CD4-positive, alpha-beta T cell treated with Interleukin-15 for 4 hours (primary cell): ENCODE measurements around the gene PEAK3.

ENCODE experiments used
- DNase-seq: peaks from one replicate; pipeline ENCODE4 v3.0.0-alpha.2; 2020; ENCODE audit warnings: low spot score

Gene PEAK3

DNA sequence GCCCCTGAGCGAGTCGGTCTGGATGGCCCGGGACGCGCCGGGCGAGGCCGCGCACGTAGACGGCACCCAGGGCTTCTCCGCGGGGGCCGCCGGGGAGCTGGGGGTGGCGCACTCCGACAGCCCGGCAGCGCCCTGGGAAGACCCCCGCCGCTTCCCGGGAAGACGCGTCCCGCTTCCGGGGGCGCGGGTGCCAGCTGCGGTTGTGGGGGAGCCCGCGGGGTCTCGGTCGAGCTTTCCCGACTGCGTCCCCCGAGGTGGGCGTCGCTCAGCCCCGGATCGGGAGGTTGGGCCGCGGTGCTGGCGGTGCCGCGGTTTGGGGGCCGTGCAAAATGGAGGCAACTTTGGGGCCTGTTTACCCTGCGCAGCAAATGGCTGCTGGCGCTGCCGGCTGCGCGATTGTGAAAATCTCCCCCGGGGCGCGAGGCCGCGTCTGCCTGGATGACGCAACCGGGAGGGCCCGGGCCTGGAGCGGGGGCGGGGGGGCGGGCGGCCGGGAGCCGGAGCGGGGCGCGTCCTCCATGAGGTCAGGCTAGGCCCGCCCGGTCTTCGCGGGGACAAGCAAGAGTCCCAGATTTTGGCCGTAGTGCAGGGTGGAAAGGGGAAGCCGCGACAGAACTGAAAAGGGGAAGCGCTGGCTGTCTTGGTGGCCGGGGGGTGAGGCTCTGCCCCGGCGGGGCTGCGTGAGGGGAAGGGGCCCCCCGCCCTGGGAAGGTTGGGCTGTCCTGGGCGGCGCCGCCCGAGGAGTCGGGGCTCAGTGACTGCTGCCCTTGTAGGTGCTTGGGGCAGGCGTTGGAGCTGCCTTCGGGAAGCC lies 11.3 kb downstream of the PEAK3 start:
- peak; percentile 71 for DNase-seq

- DNase-seq, result no peak
These were observed 11.9 kb downstream of the PEAK3 start for GRCh38 chr19:2270157-2270422.

DNA sequence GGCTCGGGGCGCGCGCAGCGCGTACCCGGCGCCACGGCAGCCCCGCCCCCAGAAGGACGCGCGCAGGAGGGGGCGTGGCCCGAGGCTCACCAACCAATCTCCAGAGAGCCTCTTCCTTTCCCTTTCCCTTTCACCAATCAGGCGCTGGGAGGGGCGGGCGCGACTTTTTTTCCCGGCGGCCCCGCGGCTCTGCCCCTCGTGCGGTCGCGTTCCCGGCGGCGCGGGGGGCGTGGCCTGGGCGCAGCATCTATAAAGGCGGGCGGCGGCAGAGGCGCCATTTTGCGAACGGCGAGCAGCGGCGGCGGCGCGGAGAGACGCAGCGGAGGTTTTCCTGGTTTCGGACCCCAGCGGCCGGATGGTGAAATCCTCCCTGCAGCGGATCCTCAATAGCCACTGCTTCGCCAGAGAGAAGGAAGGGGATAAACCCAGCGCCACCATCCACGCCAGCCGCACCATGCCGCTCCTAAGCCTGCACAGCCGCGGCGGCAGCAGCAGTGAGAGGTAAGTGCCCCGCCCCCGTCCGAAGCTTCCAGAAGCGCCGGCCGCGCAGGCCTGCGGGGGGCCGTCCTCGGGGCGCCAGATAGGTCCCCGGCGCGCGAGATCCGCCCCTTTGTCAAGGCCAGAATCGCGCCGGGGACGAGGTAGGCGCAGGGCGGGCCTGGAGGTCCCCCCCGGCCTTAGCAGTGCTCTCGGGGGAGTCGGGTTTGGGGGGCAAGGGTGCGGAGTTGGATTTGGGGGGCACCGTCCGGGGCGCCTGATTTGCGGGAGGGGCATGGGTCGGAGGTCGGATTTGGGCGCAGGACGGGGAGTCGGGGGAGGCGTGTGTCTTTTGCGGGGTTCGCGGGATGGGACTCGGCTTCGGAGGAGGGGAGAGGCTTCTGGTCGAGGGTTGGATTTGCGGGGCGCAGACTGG lies 12.5 kb downstream of the PEAK3 start:
- peak; percentile 99 for DNase-seq

DNA sequence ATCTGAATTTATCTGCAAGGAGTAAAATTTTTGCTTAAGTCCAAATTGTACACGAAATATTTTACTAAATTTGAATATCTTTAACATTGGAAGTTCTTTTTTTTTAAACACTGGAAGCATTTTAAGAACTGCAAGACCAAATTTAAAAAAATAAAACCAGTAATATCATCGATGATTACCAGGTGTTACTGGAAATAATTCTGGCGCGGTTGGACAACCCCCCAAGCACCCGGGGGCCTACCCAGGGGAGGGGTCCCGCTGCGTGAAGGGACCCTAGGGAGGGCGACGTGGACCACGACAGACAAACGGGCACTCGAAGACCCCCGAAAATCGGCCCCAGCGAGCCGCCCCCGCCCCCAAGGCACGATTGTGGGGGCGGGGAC lies 13.1 kb downstream of the PEAK3 start:
- DNase-seq, result no peak

- no peak for DNase-seq
These were observed 13.5 kb downstream of the PEAK3 start for GRCh38 chr19:2268480-2268830.

DNA sequence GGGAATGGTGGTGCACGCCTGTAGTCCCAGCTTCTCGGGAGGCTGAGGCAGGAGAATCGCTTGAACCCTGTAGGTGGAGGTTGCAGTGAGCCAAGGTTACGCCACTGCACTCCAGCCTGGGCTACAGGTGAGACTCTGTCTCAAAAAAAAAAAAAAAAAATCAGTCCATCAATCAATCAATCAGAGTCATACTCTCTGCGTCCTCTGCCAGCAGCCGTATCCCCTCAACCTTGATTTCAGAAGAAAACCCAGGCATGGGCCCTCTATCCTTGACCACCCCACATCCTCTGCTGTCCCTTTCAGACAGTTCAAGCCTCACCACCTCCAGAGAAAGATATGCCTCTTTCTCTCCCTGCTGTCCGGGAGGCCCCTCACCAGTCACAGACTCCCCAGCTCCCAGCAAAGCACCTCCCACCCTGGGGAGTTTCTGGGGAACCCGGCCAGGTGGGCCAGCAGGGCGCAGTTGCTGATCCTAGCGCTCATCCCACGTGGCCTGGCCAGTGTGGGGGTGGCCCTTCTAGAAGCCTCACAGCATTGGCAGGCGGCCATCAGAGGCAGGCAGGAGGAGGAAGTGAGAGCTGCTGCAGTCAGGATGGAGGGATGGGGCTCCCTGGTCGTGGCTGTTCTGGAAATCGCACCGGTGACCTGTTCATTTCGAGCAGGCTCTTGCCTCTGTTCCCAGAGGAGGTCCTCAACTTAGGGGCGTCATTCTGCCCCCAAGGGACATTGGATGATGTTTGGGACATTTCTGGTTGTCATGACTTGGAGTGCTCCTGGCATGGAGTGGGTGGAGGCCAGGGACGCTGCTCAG lies 15.6 kb downstream of the PEAK3 start:
- DNase-seq, result no peak

GRCh38 chr19:2261438-2262172 lies 20.4 kb downstream of the PEAK3 start:
- DNase-seq, result peak; percentile 54

- DNase-seq, result no peak
These were observed 21.6 kb downstream of the PEAK3 start for GRCh38 chr19:2260341-2260805.

DNA sequence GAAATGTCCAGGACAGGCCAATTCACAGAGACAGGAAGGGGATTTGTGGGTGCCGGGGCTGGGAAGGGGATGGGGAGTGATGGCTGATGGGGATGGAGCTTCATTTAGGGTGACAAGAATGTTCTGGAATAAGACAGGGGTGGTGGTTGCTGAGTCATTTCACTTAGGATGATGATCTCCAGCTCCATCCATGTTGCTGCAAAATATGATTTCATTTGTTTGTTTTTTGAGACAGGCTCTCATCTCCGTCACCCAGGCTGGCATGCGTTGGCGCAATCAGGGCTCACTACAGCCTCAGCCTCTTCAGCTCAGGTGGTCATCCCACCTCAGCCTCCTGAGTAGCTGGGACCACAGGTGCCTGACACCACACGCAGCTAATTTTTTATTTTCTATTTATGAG lies 22.6 kb downstream of the PEAK3 start:
- no peak for DNase-seq

DNA sequence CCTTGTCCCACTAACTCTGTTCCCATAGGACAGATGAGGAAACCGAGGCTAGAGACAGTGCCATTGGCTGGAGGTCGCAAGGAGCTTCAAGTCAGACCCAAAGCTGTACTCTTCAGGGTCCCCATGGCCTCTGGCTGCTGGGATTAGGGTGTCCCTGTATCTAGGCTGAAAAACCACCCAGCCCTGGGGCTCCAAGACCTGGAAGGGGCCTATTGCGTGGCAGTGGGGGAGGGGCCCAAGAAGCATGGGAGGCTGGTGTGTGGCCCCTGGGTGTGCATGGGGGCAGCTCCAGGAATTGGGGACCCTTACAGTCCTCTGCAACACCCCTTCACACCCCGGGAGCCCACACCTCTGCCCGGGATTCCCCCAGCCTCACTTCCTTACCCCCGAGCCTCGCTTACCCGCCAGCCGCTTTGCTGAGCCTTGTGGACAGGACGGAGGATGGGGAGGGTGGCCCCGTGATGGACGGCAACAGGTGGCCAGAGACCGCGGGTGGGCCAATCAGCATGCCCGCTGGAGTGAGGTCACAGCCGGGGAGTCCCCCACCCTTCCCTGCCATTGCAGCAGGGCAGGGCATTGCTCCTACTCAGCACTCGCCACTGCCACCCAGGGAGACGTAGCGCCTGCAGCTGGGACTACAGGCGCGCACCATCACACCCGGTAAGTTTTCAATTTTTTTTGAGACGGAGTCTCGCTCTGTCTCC lies 25.8 kb downstream of the PEAK3 start, which contains the start of gene JSRP1:
Gene JSRP1, minus strand, starts transcription at position 436 of the 704 bp plus-strand sequence. CDS start 1,103 bp downstream, outside the sequence.
- DNase-seq, result no peak

GRCh38 chr19:2255112-2255845 lies 26.7 kb downstream of the PEAK3 start:
- no peak for DNase-seq

DNA sequence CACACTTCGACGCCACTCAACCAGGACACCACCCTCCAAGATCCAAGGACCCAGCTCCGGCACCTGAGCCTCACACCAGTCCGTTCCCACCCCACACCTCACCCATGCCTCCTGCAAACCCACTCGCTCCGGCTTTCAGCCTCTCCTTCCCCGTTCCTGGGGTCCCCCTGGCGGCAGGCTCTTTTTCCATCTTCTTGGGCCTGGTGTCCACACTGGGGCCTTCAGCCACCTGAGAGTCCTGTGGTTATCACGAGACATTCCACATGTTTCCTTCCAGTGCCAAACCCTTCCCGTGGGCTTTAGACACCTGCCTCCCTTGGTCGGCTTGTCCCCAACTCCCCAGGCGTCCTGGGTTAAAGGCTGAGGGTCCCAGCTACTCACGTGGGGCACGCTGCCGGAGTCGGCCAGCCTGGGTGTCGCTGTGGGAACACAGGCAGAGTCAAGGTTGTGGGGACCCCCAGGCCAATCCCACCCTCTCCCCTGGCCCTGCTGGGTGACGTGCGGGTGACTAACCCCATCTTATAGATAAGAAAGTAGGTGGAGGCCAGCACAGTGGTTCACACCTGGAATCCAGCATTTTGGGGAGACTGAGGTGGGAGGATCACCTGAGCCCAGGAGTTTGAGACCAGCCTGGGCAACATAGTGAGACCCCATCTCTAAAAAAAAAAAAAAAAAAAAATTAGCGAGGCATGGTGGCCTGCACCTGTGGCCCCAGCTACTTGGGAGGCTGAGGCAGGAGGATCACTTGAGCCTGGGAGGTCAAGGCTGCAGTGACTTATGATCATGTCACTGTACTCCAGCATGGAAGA lies 27.7 kb downstream of the PEAK3 start:
- DNase-seq, result no peak

- peak; percentile 45 for DNase-seq
These were observed 28.6 kb downstream of the PEAK3 start for GRCh38 chr19:2253106-2254063.

- no peak for DNase-seq
These were observed 29.2 kb downstream of the PEAK3 start for GRCh38 chr19:2252797-2253105.

GRCh38 chr19:2252055-2252796 lies 29.7 kb downstream of the PEAK3 start:
- no peak for DNase-seq

GRCh38 chr19:2251106-2252054 lies 30.6 kb downstream of the PEAK3 start:
- no peak for DNase-seq

DNA sequence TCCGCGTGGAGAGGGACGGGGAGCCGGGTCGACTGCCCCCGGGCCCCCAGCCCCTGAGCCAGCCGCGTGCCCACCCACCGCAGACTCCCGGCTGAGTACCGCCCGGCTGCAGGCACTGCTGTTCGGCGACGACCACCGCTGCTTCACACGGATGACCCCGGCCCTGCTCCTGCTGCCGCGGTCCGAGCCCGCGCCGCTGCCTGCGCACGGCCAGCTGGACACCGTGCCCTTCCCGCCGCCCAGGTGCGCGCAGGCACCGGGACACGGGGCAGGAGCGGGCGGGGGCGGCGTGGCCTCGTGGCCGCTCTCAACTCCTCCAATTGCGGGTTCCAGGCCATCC lies 31.2 kb downstream of the PEAK3 start:
- DNase-seq, result no peak
